ENCODE data around the gene EPHA4.

Gene EPHA4

GRCh38 chr2:221488136-221488807 is 83.8 kb downstream of the EPHA4 start:
- no peak overlapping the region for H3K4me2 ChIP-seq (ENCODE audit: low read depth, low read length, poor library complexity, severe bottlenecking)
- H2AFZ ChIP-seq (ENCODE audit: low read length): no peak overlapping the region
- H3K9ac ChIP-seq (ENCODE audit: low read depth, low read length, poor library complexity, severe bottlenecking): no peak overlapping the region
- H3K36me3 ChIP-seq (ENCODE audit: insufficient read depth, low read length): no peaks in the 10 kb centered on the region
- H3F3A ChIP-seq (ENCODE audit: low read depth): no peaks in the 10 kb centered on the region
- H3K27me3 ChIP-seq (ENCODE audit: insufficient read depth, low read length, poor library complexity, severe bottlenecking): no peaks in the 10 kb centered on the region
- no peaks in the 10 kb centered on the region for H3K9me3 ChIP-seq (ENCODE audit: insufficient read depth, low read depth, low read length)
- H3K79me2 ChIP-seq (ENCODE audit: insufficient read depth, low read length): no peaks in the 10 kb centered on the region
- no peaks in the 10 kb centered on the region for H4K20me1 ChIP-seq (ENCODE audit: insufficient read depth, low read length, poor library complexity, severe bottlenecking)
- H3K9me2 ChIP-seq (replicated peaks; ENCODE audit: low read depth, low read length): no peaks in the 10 kb centered on the region
- TF ChIP-seq EZH2phosphoT487 (IDR thresholded peaks at IDR 0.05; ENCODE audit: borderline replicate concordance): no peak
- no peak for TF ChIP-seq CTCF (conservative IDR thresholded peaks at IDR 0.05; ENCODE audit: low read length)
- no peak overlapping the region for H3K4me3 ChIP-seq (ENCODE audit: low read length, poor library complexity, severe bottlenecking)
- H3K4me1 ChIP-seq (ENCODE audit: insufficient read depth, low read length, poor library complexity, severe bottlenecking): peaks cover 18% of the 10 kb centered on the region

DNA sequence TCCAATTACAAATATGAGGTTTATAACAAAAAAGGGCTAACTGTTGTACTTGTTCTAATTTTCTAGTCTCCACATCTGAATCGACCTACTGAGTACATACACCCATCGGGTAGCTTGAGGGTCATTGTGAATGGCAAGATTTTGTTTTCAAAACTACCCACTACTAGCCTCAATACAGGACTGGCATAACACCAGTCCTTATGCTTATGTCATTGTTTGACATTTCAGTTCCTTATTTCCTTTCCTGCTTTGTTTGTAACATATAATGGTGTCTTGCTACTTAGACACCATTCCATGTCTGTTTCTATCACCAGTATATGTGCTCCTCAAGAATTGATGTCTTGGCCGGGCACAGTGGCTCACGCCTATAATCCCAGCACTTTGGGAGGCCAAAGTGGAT is 86.0 kb downstream of the EPHA4 start:
- Histone ChIP-seq H4K20me1 (ENCODE audit: insufficient read depth, low read length, poor library complexity, severe bottlenecking) (no peaks in the 10 kb centered on the region), H3K4me2 (ENCODE audit: low read depth, low read length, poor library complexity, severe bottlenecking) (no peak overlapping the region), H3K4me3 (ENCODE audit: low read length, poor library complexity, severe bottlenecking) (no peak overlapping the region), H3K9me2 (replicated peaks; ENCODE audit: low read depth, low read length) (no peaks in the 10 kb centered on the region), H2AFZ (ENCODE audit: low read length) (no peak overlapping the region), H3K79me2 (ENCODE audit: insufficient read depth, low read length) (no peaks in the 10 kb centered on the region), H3K4me1 (ENCODE audit: insufficient read depth, low read length, poor library complexity, severe bottlenecking) (peaks cover 18% of the 10 kb centered on the region), H3K9ac (ENCODE audit: low read depth, low read length, poor library complexity, severe bottlenecking) (no peak overlapping the region), H3K36me3 (ENCODE audit: insufficient read depth, low read length) (0 out of 2 replicates have a peak, but pooled peaks cover 4% of the 10 kb centered on the region), H3K9me3 (ENCODE audit: insufficient read depth, low read depth, low read length) (no peaks in the 10 kb centered on the region), H3K27me3 (ENCODE audit: insufficient read depth, low read length, poor library complexity, severe bottlenecking) (no peaks in the 10 kb centered on the region), H3F3A (ENCODE audit: low read depth) (no peaks in the 10 kb centered on the region)
- TF ChIP-seq CTCF (conservative IDR thresholded peaks at IDR 0.05; ENCODE audit: low read length) (no peak), EZH2phosphoT487 (IDR thresholded peaks at IDR 0.05; ENCODE audit: borderline replicate concordance) (no peak)

- no peaks in the 10 kb centered on the region for H3K27me3 ChIP-seq (ENCODE audit: insufficient read depth, low read length, poor library complexity, severe bottlenecking)
- H3K9ac ChIP-seq (ENCODE audit: low read depth, low read length, poor library complexity, severe bottlenecking): no peak overlapping the region
- H3K9me2 ChIP-seq (replicated peaks; ENCODE audit: low read depth, low read length): no peaks in the 10 kb centered on the region
- H3K79me2 ChIP-seq (ENCODE audit: insufficient read depth, low read length): no peaks in the 10 kb centered on the region
- H2AFZ ChIP-seq (ENCODE audit: low read length): no peak overlapping the region
- no peaks in the 10 kb centered on the region for H3F3A ChIP-seq (ENCODE audit: low read depth)
- TF ChIP-seq CTCF (conservative IDR thresholded peaks at IDR 0.05; ENCODE audit: low read length) (no peak), EZH2phosphoT487 (IDR thresholded peaks at IDR 0.05; ENCODE audit: borderline replicate concordance) (no peak)
- H3K9me3 ChIP-seq (ENCODE audit: insufficient read depth, low read depth, low read length): no peaks in the 10 kb centered on the region
- H3K4me2 ChIP-seq (ENCODE audit: low read depth, low read length, poor library complexity, severe bottlenecking): no peak overlapping the region
- H3K36me3 ChIP-seq (ENCODE audit: insufficient read depth, low read length): 0 out of 2 replicates have a peak, but pooled peaks cover 4% of the 10 kb centered on the region
- H3K4me3 ChIP-seq (ENCODE audit: low read length, poor library complexity, severe bottlenecking): no peak overlapping the region
- no peaks in the 10 kb centered on the region for H4K20me1 ChIP-seq (ENCODE audit: insufficient read depth, low read length, poor library complexity, severe bottlenecking)
- H3K4me1 ChIP-seq (ENCODE audit: insufficient read depth, low read length, poor library complexity, severe bottlenecking): peaks cover 12% of the 10 kb centered on the region
Measured at GRCh38 chr2:221485503-221485870, 86.6 kb downstream of the EPHA4 start.

All from Loucy (cell line).